GM23338 (cell line): Measurements from ENCODE around the gene CNBD2. TPM values are rescaled to one million over a fixed set of nuclear protein-coding genes. Genes with fewer than 3 reads are reported as not detected.

Experiments
- ATAC-seq: fragments of 200-7000 bp; cut with Tn5 transposase; 3 replicates; pipeline ENCODE4 v1.9.1; 2020
- DNase-seq: peaks from one replicate; pipeline ENCODE4 v3.0.0-alpha.2; 2015; ENCODE audit warnings: low spot score
- H2AFZ ChIP-seq: fragments of 200-600 bp; sonication (generic); 2 replicates; pipeline ENCODE4 v1.8.0; 2016; ENCODE audit warnings: antibody characterized with exemption, mild to moderate bottlenecking, moderate library complexity
- H3F3A ChIP-seq: fragments of 200-600 bp; sonication (generic); replicated peaks from 2 replicates; pipeline ENCODE4 v1.8.0; 2017; ENCODE audit warnings: antibody characterized with exemption, mixed run types, low read depth
- H3K27ac ChIP-seq: fragments of 200-600 bp; sonication (generic); 2 replicates; pipeline ENCODE4 v1.6.1; 2016; ENCODE audit warnings: low read depth
- H3K27me3 ChIP-seq: fragments of 200-600 bp; sonication (generic); 2 replicates; pipeline ENCODE4 v1.8.0; 2016; ENCODE audit warnings: mild to moderate bottlenecking, mixed run types, moderate library complexity; ENCODE audit not compliant: insufficient read depth
- H3K36me3 ChIP-seq: fragments of 200-600 bp; sonication (generic); 2 replicates; pipeline ENCODE4 v1.8.0; 2016; ENCODE audit warnings: mild to moderate bottlenecking; ENCODE audit not compliant: insufficient read depth
- H3K4me1 ChIP-seq: fragments of 200-600 bp; sonication (generic); 2 replicates; pipeline ENCODE4 v1.8.0; 2016; ENCODE audit warnings: mild to moderate bottlenecking, moderate library complexity; ENCODE audit not compliant: insufficient read depth
- H3K4me2 ChIP-seq: fragments of 200-600 bp; sonication (generic); 2 replicates; pipeline ENCODE4 v1.7.1; 2017; ENCODE audit warnings: mixed run types
- H3K4me3 ChIP-seq: fragments of 200-600 bp; sonication (generic); 2 replicates; pipeline ENCODE4 v1.6.1; 2016; ENCODE audit warnings: mixed run types
- H3K79me2 ChIP-seq: fragments of 200-600 bp; sonication (generic); replicated peaks from 2 replicates; pipeline ENCODE4 v1.8.0; 2017; ENCODE audit warnings: mild to moderate bottlenecking; ENCODE audit not compliant: insufficient read depth
- H3K9me2 ChIP-seq: fragments of 200-600 bp; sonication (generic); 2 replicates; pipeline ENCODE4 v1.8.0; 2017; ENCODE audit not compliant: insufficient read depth
- H4K20me1 ChIP-seq: fragments of 200-600 bp; sonication (generic); replicated peaks from 2 replicates; pipeline ENCODE4 v1.8.0; 2017; ENCODE audit warnings: mild to moderate bottlenecking; ENCODE audit not compliant: insufficient read depth
- H3K27ac Mint-ChIP-seq: 2 replicates; pipeline ENCODE4 v1.8.0; 2020; ENCODE audit warnings: inconsistent platforms, mild to moderate bottlenecking, moderate library complexity, mixed read lengths
- H3K27me3 Mint-ChIP-seq: 3 replicates; pipeline ENCODE4 v1.8.0; 2022; ENCODE audit warnings: low read depth, mild to moderate bottlenecking, moderate library complexity, mixed read lengths, inconsistent platforms; ENCODE audit not compliant: insufficient read depth, poor library complexity
- H3K36me3 Mint-ChIP-seq: 3 replicates; pipeline ENCODE4 v1.8.0; 2021; ENCODE audit warnings: low read depth, mild to moderate bottlenecking, inconsistent platforms, moderate library complexity, mixed read lengths
- H3K4me1 Mint-ChIP-seq: 3 replicates; pipeline ENCODE4 v1.8.0; 2020; ENCODE audit warnings: mild to moderate bottlenecking, inconsistent platforms, mixed read lengths
- H3K4me3 Mint-ChIP-seq: 3 replicates; pipeline ENCODE4 v1.8.0; 2021; ENCODE audit warnings: moderate library complexity, mild to moderate bottlenecking, inconsistent platforms, mixed read lengths
- H3K9me3 Mint-ChIP-seq: 3 replicates; pipeline ENCODE4 v1.8.0; 2020; ENCODE audit warnings: moderate library complexity, mild to moderate bottlenecking, inconsistent platforms, mixed read lengths
- CTCF ChIP-seq, 2 experiments: fragments of 200-600 bp in 1 of 2; sonication (generic) in 1 of 2; conservative IDR thresholded peaks; 2 replicates each; pipeline versions ENCODE4 v1.5.1 to v1.6.1; 2016 to 2017; ENCODE audit warnings: antibody characterized with exemption in 2 of 2, low read depth in 2 of 2, mild to moderate bottlenecking in 2 of 2, moderate library complexity in 1 of 2
- EZH2 ChIP-seq: fragments of 200-600 bp; sonication (generic); IDR thresholded peaks from one replicate; pipeline ENCODE4 v1.8.0; 2017; ENCODE audit warnings: antibody characterized with exemption, mild to moderate bottlenecking, low read depth; ENCODE audit not compliant: unreplicated experiment
- JUNB ChIP-seq: IDR thresholded peaks from one replicate; pipeline ENCODE4 v1.6.1; 2016; ENCODE audit warnings: antibody characterized with exemption; ENCODE audit not compliant: unreplicated experiment
- NANOG ChIP-seq: IDR thresholded peaks from 2 replicates; pipeline ENCODE4 v1.6.1; 2016; ENCODE audit warnings: antibody characterized with exemption, borderline replicate concordance
- POLR2AphosphoS5 ChIP-seq: IDR thresholded peaks from 2 replicates; pipeline ENCODE4 v1.6.1; 2016; ENCODE audit warnings: antibody characterized with exemption, low read depth
- STAT1 ChIP-seq: IDR thresholded peaks from one replicate; pipeline ENCODE4 v1.6.1; 2016; ENCODE audit warnings: antibody characterized with exemption; ENCODE audit not compliant: unreplicated experiment
- ZNF114 ChIP-seq: fragments of 250-450 bp; sonication (Bioruptor Pico); IDR thresholded peaks from 2 replicates; pipeline ENCODE4 v1.5.0; 2020; ENCODE audit warnings: mild to moderate bottlenecking, moderate library complexity
- ZNF331 ChIP-seq: fragments of 250-450 bp; sonication (Bioruptor Pico); IDR thresholded peaks from 2 replicates; pipeline ENCODE4 v1.5.0; 2020; ENCODE audit warnings: low read depth, mild to moderate bottlenecking, moderate library complexity
- ZNF462 ChIP-seq: fragments of 250-450 bp; sonication (Bioruptor Pico); IDR thresholded peaks from 2 replicates; pipeline ENCODE4 v1.5.0; 2020; ENCODE audit warnings: mild to moderate bottlenecking, moderate library complexity
- polyA plus RNA-seq: library from polyadenylated mRNA; unstranded; fragments of >200 nt; fragmentation: Nextera tagmentation; extraction: Ambion mirVana; gene quantifications from 2 replicates; pipeline ENCODE4 v1.2.1, GENCODE V29; 2016
- total RNA-seq: library from RNA; depleted of rRNA; stranded (reverse); fragments of >200 nt; shearing (Covaris generic); gene quantifications from 2 replicates; pipeline ENCODE4 v1.2.3, GENCODE V29; 2014
- TF ChIP-seq, protein P1 (sequence below): IDR thresholded peaks from one replicate; pipeline ENCODE4 v1.6.1; 2018; ENCODE audit warnings: antibody characterized with exemption; ENCODE audit not compliant: unreplicated experiment

The CNBD2 gene
- total and polyA plus RNA-seq, 2 experiments from 2014 or later = 2.7 TPM; not detected in 1

DNA sequence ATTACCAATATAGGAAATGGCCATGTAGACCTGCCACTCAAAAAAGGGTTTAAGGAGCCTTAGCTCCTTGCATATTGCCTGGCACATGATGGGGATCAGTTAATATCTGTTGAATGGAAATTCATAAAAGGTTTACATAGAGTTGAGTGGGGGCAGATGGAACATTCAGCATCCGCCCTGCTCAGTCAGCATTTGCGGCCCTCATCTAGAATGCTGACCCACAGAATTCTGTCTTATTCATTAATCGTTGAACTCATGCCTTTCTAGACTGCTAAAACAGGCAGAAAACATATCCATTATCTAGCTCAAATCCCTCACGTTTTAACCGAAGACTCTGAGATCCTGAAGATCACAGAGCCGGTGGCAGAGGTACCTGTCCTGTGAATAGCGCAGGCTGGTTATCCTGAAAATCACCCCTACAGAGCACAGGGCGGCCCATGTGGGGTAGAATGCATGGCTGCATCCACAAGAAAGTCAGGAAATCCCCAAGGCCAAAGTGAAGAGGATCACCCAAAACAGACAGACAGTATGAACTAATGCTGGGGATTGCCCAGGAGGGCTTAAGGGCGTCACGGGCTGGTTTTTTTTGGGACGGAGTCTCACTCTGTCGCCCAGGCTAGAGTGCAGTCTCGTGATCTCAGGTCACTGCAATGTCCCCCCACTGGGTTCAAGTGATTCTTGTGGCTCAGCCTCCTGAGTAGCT is 59.9 kb downstream of the CNBD2 start:
- no peak overlapping the region for H3K4me3 ChIP-seq
- no peak overlapping the region for H3K27ac Mint-ChIP-seq
- ATAC-seq = no peak
- no peaks in the 10 kb centered on the region for H3K36me3 Mint-ChIP-seq
- DNase-seq = no peak
- TF ChIP-seq ZNF114 (CRISPR knock-in tag) (no peak), POLR2AphosphoS5 (no peak)
- 0 out of 2 replicates have a peak overlapping the region, but pooled peaks have one; percentile 56 for H2AFZ ChIP-seq
- no peak overlapping the region for H3K27ac ChIP-seq
- H3K4me1 ChIP-seq = no peaks in the 10 kb centered on the region
- peaks cover 7% of the 10 kb centered on the region for H3K27me3 Mint-ChIP-seq
- H3K79me2 ChIP-seq = no peaks in the 10 kb centered on the region
- H4K20me1 ChIP-seq = no peaks in the 10 kb centered on the region; the same call in 1 of the 2 replicates
- H3K36me3 ChIP-seq = no peaks in the 10 kb centered on the region
- H3K9me3 Mint-ChIP-seq = no peaks in the 10 kb centered on the region
- no peak overlapping the region for H3K4me3 Mint-ChIP-seq
- H3F3A ChIP-seq = no peaks in the 10 kb centered on the region
- no peaks in the 10 kb centered on the region for H3K9me2 ChIP-seq
- H3K4me1 Mint-ChIP-seq = no peaks in the 10 kb centered on the region
- no peak overlapping the region for H3K4me2 ChIP-seq
- no peaks in the 10 kb centered on the region for H3K27me3 ChIP-seq

DNA sequence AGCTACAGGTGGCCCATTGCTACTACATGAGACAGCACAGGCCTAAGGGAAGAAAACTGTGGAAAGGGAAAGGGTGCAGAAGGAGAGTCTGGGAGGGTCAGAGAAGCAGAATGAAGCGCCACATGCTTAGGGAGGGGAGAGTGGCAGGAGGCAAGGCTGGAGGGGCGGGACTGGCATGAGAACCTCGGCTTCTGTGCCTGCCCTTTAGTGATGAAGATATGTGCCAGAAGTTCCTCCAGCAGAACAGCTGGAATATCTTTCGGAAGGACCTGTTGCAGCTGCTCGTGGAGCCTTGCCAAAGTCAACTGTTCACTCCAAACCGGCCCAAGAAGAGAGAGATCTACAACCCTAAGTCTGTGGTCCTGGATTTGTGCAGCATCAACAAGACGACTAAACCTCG is 61.8 kb downstream of the CNBD2 start:
- no peak overlapping the region for H3K27ac ChIP-seq
- no peak overlapping the region for H3K27ac Mint-ChIP-seq
- no peaks in the 10 kb centered on the region for H3K79me2 ChIP-seq
- no peak overlapping the region for H3K4me2 ChIP-seq
- no peak overlapping the region for H2AFZ ChIP-seq
- no peak for ATAC-seq
- no peak overlapping the region for H3K4me3 Mint-ChIP-seq
- DNase-seq = no peak
- H3K36me3 ChIP-seq = no peaks in the 10 kb centered on the region
- H3K27me3 Mint-ChIP-seq = peaks cover 5% of the 10 kb centered on the region
- no peaks in the 10 kb centered on the region for H3K27me3 ChIP-seq
- H3F3A ChIP-seq = no peaks in the 10 kb centered on the region
- TF ChIP-seq EZH2 = no peak
- TF ChIP-seq ZNF331 (CRISPR knock-in tag) = no peak
- no peak for TF ChIP-seq ZNF462 (CRISPR knock-in tag)
- TF ChIP-seq, protein P1, sequence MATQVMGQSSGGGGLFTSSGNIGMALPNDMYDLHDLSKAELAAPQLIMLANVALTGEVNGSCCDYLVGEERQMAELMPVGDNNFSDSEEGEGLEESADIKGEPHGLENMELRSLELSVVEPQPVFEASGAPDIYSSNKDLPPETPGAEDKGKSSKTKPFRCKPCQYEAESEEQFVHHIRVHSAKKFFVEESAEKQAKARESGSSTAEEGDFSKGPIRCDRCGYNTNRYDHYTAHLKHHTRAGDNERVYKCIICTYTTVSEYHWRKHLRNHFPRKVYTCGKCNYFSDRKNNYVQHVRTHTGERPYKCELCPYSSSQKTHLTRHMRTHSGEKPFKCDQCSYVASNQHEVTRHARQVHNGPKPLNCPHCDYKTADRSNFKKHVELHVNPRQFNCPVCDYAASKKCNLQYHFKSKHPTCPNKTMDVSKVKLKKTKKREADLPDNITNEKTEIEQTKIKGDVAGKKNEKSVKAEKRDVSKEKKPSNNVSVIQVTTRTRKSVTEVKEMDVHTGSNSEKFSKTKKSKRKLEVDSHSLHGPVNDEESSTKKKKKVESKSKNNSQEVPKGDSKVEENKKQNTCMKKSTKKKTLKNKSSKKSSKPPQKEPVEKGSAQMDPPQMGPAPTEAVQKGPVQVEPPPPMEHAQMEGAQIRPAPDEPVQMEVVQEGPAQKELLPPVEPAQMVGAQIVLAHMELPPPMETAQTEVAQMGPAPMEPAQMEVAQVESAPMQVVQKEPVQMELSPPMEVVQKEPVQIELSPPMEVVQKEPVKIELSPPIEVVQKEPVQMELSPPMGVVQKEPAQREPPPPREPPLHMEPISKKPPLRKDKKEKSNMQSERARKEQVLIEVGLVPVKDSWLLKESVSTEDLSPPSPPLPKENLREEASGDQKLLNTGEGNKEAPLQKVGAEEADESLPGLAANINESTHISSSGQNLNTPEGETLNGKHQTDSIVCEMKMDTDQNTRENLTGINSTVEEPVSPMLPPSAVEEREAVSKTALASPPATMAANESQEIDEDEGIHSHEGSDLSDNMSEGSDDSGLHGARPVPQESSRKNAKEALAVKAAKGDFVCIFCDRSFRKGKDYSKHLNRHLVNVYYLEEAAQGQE = no peak
- no peak for TF ChIP-seq STAT1
- no peak for TF ChIP-seq POLR2AphosphoS5
- no peak for TF ChIP-seq NANOG
- TF ChIP-seq CTCF (conservative IDR thresholded peaks at IDR 0.05; ENCODE audit: low read depth in 2 of 2) = no peak
- no peak for TF ChIP-seq ZNF114 (CRISPR knock-in tag)
- no peak for TF ChIP-seq JUNB
- no peaks in the 10 kb centered on the region for H3K4me1 Mint-ChIP-seq
- H3K4me1 ChIP-seq = no peaks in the 10 kb centered on the region
- H3K36me3 Mint-ChIP-seq = no peaks in the 10 kb centered on the region
- H3K4me3 ChIP-seq = no peak overlapping the region
- no peaks in the 10 kb centered on the region for H4K20me1 ChIP-seq
- no peaks in the 10 kb centered on the region for H3K9me2 ChIP-seq
- H3K9me3 Mint-ChIP-seq = no peaks in the 10 kb centered on the region
